ENCODE measurements around the gene ADCY4. TPM values are rescaled to one million over a fixed set of nuclear protein-coding genes. Genes with fewer than 3 reads are reported as not detected.

Gene ADCY4
- total and polyA plus RNA-seq, 2 of the 13 experiments (the other 11 are each of a cell fraction or from before 2014, with no cell fraction given) = 0.03 TPM; not detected in 1

GRCh38 chr14:24299255-24300191 lies 35.3 kb downstream of the ADCY4 start, which contains the start of the genes DHRS1 and NOP9 (continued):
- peak; percentile 53 for TF ChIP-seq CTCF (CRISPR knock-in tag; IDR thresholded peaks at IDR 0.05)
- TF ChIP-seq HNRNPK (IDR thresholded peaks at IDR 0.05; ENCODE audit: low read depth, low read length, poor library complexity, severe bottlenecking) = peak; percentile 56
- peak; percentile 93; the same call in 1 of the 2 replicates for TF ChIP-seq PBX3 (CRISPR knock-in tag; IDR thresholded peaks at IDR 0.05; ENCODE audit: borderline replicate concordance)
- TF ChIP-seq ZNF12 (CRISPR knock-in tag; IDR thresholded peaks at IDR 0.05) = no peak; the same call in 1 of the 2 replicates
- peak; percentile 97 for TF ChIP-seq FOXC1 (CRISPR knock-in tag; IDR thresholded peaks at IDR 0.05; ENCODE audit: borderline replicate concordance)
- TF ChIP-seq NR2C2 (CRISPR knock-in tag; IDR thresholded peaks at IDR 0.05; ENCODE audit: borderline replicate concordance) = peak; percentile 90
- no peak for TF ChIP-seq CENPBD1 (CRISPR knock-in tag; IDR thresholded peaks at IDR 0.05; ENCODE audit: borderline replicate concordance, low read depth)
- no peak for TF ChIP-seq PLSCR1 (CRISPR knock-in tag; IDR thresholded peaks at IDR 0.05; ENCODE audit: borderline replicate concordance)
- TF ChIP-seq ZNF781 (CRISPR knock-in tag; IDR thresholded peaks at IDR 0.05; ENCODE audit: borderline replicate concordance, not compliant biosample characterization) = peak; percentile 99
- peak; percentile 97 for TF ChIP-seq FIP1L1 (IDR thresholded peaks at IDR 0.05; ENCODE audit: borderline replicate concordance, insufficient read depth, low read depth, low read length)
- peak; percentile 84; the same call in 1 of the 2 replicates for TF ChIP-seq SNAI1 (CRISPR knock-in tag; IDR thresholded peaks at IDR 0.05; ENCODE audit: borderline replicate concordance)
- peak; percentile 99 for TF ChIP-seq KLF12 (CRISPR knock-in tag; IDR thresholded peaks at IDR 0.05; ENCODE audit: borderline replicate concordance)
- peak; percentile 99 for TF ChIP-seq ZGPAT (CRISPR knock-in tag; IDR thresholded peaks at IDR 0.05)
- TF ChIP-seq DR1 (CRISPR knock-in tag; IDR thresholded peaks at IDR 0.05) = no peak; the same call in 1 of the 2 replicates
- TF ChIP-seq ZNF362 (CRISPR knock-in tag; IDR thresholded peaks at IDR 0.05; ENCODE audit: borderline replicate concordance) = peak; percentile 54; the same call in 1 of the 2 replicates
- TF ChIP-seq TIGD3 (CRISPR knock-in tag; IDR thresholded peaks at IDR 0.05; ENCODE audit: borderline replicate concordance) = peak; percentile 98
- TF ChIP-seq ZNF660 (CRISPR knock-in tag; IDR thresholded peaks at IDR 0.05; ENCODE audit: borderline replicate concordance, low read depth) = no peak; the same call in 1 of the 2 replicates

Measured in HepG2 (cell line).